Neural progenitor cell (in vitro differentiated cells): Measurements from ENCODE around the gene IL20RB.

ENCODE experiments used
- CTCF ChIP-seq: fragments of 200-600 bp; sonication (generic); IDR thresholded peaks from 2 replicates; pipeline ENCODE4 v1.5.1; 2017; ENCODE audit warnings: antibody characterized with exemption, mild to moderate bottlenecking
- EZH2 ChIP-seq: fragments of 200-600 bp; sonication (generic); IDR thresholded peaks from 2 replicates; pipeline ENCODE4 v1.6.1; 2017; ENCODE audit warnings: antibody characterized with exemption, mild to moderate bottlenecking, moderate library complexity
- EZH2phosphoT487 ChIP-seq: fragments of 200-600 bp; sonication (generic); IDR thresholded peaks from 2 replicates; pipeline ENCODE4 v1.6.1; 2017; ENCODE audit warnings: antibody characterized with exemption

- TF ChIP-seq CTCF (no peak), EZH2 (no peak), EZH2phosphoT487 (no peak)
Measured at GRCh38 chr3:136957751-136958288, at the start of gene IL20RB.
